T-cell (primary cell): ENCODE measurements around the gene DSTN. TPM values are rescaled to one million over a fixed set of nuclear protein-coding genes. Genes with fewer than 3 reads are reported as not detected.

Source experiments
- ATAC-seq, 4 experiments: fragments of 200-7000 bp in 3 of 4; fragments of 150-1000 bp in 1 of 4; cut with Tn5 transposase; replicated peaks in 1 of 4; 1 replicate in 3 of 4; 2 replicates in 1 of 4; pipeline ENCODE4 v1.10.0; 2021; ENCODE audit warnings: moderate library complexity in 3 of 4, mild to moderate bottlenecking in 2 of 4, moderate number of reproducible peaks in 1 of 4
- CTCF ChIA-PET, 2 donors: fragments of 300-600 bp; sonication (Branson Sonifier 250); formaldehyde crosslinking; loops; one replicate each; lab custom pipeline; 2022; ENCODE audit warnings: antibody characterized with exemption in 2 of 2; lab: Charles Lee
- POLR2A ChIA-PET, 2 donors: fragments of 300-600 bp; sonication (Branson Sonifier 250); formaldehyde crosslinking; loops; one replicate each; lab custom pipeline; 2022; ENCODE audit warnings: antibody characterized with exemption in 2 of 2; lab: Charles Lee
- DNase-seq, 35 experiments: peaks; one replicate each; pipeline versions ENCODE4 v3.0.0 to v3.0.0-alpha.2; 2013 to 2023
- H3K27ac ChIP-seq: one replicate; pipeline ENCODE4 v1.5.1; 2013; ENCODE audit warnings: low read length
- H3K27me3 ChIP-seq, 2 experiments: replicated peaks in 1 of 2; 1 replicate in 1 of 2; 2 replicates in 1 of 2; pipeline versions ENCODE4 v1.6.1 to v1.7.0; 2013; ENCODE audit warnings: low read length in 1 of 2, mixed read lengths in 1 of 2; ENCODE audit not compliant: control insufficient read depth in 2 of 2, insufficient read depth in 2 of 2; ENCODE audit errors: extremely low read depth in 1 of 2
- H3K36me3 ChIP-seq, 2 donors: 1 replicate in 1 of 2; 2 replicates in 1 of 2; pipeline versions ENCODE4 v1.6.1 to v1.7.0; 2013; ENCODE audit warnings: low read length in 1 of 2; ENCODE audit not compliant: control insufficient read depth in 2 of 2, insufficient read depth in 1 of 2; ENCODE audit errors: extremely low read depth in 1 of 2
- H3K4me1 ChIP-seq, 2 experiments: 1 replicate in 1 of 2; 2 replicates in 1 of 2; pipeline versions ENCODE4 v1.6.1 to v1.7.0; 2013; ENCODE audit warnings: low read length in 2 of 2, mixed read lengths in 1 of 2; ENCODE audit not compliant: insufficient read depth in 2 of 2, control insufficient read depth in 1 of 2; ENCODE audit errors: extremely low read depth in 1 of 2
- H3K4me3 ChIP-seq, 2 donors: 1 replicate in 1 of 2; 2 replicates in 1 of 2; pipeline versions ENCODE4 v1.5.1 to v1.7.0; 2013; ENCODE audit warnings: mild to moderate bottlenecking in 2 of 2, low read length in 1 of 2, moderate library complexity in 1 of 2; ENCODE audit not compliant: control insufficient read depth in 1 of 2; ENCODE audit errors: extremely low read depth in 1 of 2
- H3K9me3 ChIP-seq: 2 replicates; pipeline ENCODE4 v1.7.0; 2013
- H3K27ac Mint-ChIP-seq, 2 donors: one replicate each; pipeline ENCODE4 v1.8.0; 2020 to 2021; ENCODE audit warnings: mild to moderate bottlenecking in 2 of 2, mixed read lengths in 2 of 2
- H3K27me3 Mint-ChIP-seq, 2 donors: one replicate each; pipeline ENCODE4 v1.8.0; 2021 to 2022; ENCODE audit warnings: mixed read lengths in 2 of 2
- H3K36me3 Mint-ChIP-seq: one replicate; pipeline ENCODE4 v1.8.0; 2021; ENCODE audit warnings: mixed read lengths
- H3K4me1 Mint-ChIP-seq, 3 donors: one replicate each; pipeline ENCODE4 v1.8.0; 2020 to 2022; ENCODE audit warnings: mixed read lengths in 3 of 3, mild to moderate bottlenecking in 1 of 3
- H3K4me3 Mint-ChIP-seq, 3 donors: one replicate each; pipeline ENCODE4 v1.8.0; 2020 to 2022; ENCODE audit warnings: mild to moderate bottlenecking in 3 of 3, mixed read lengths in 3 of 3, moderate library complexity in 3 of 3
- H3K9me3 Mint-ChIP-seq, 3 donors: one replicate each; pipeline ENCODE4 v1.8.0; 2020 to 2022; ENCODE audit warnings: mixed read lengths in 3 of 3
- WGBS: methylation state at CpG from one replicate; pipeline ENCODE4 v1.1.5; 2013; ENCODE audit warnings: missing lambda C conversion rate; ENCODE audit not compliant: insufficient coverage; 5-methylcytosine and 5-hydroxymethylcytosine counted together
- total RNA-seq, 35 experiments: library from RNA in 6 of 35; stranded (reverse) in 6 of 35; fragments of 120-200 nt in 1 of 35; gene quantifications; one replicate each; pipeline versions ENCODE4 v1.2.1 to v1.2.4 and lab custom pipeline; 2013 to 2026

Gene DSTN
- total RNA-seq, 5 donors from 2014 or later (not counting 1 experiment from before 2014, with no cell fraction given): 36.3 to 41.7 (median 41.3) TPM

DNA sequence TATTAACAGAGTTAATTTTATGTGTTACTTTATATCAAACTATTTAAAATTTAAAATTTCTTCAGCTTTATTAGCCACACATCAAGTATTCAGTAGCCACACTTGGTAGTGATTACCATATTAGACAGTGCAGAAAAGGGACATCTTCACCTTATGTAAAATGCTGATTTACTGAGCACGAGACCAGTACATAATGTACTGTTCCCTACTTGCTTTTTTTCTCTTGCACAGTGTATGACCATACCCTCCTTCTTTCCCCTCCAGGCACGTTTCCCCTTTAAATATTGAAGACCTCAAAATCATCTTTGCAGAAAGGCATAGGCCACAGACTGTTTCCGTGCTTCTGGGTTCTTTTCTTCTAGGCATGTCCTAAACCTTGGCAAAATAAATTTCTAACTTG is 17.9 kb downstream of the DSTN start:
- Histone ChIP-seq H3K4me3 (no peak overlapping the region), H3K4me1 (no peaks in the 10 kb centered on the region), H3K36me3 (peaks cover 0 to 7% of the 10 kb centered on the region in 2 donors), H3K27ac (no peak overlapping the region), H3K27me3 (no peaks in the 10 kb centered on the region), H3K9me3 (no peaks in the 10 kb centered on the region)
- ATAC-seq: no peak
- H3K9me3 Mint-ChIP-seq: no peaks in the 10 kb centered on the region
- CTCF ChIA-PET: no interaction called here
- 100% methylated on average over 2 of the region's 3 CpGs for WGBS
- peaks cover 37 to 49% (median 38%) of the 10 kb centered on the region in 3 donors for H3K4me1 Mint-ChIP-seq
- no peak overlapping the region for H3K4me3 Mint-ChIP-seq
- DNase-seq: no peak
- POLR2A ChIA-PET: no interaction called here
- peaks cover 14% of the 10 kb centered on the region for H3K36me3 Mint-ChIP-seq
- no peak overlapping the region for H3K27ac Mint-ChIP-seq
- no peaks in the 10 kb centered on the region for H3K27me3 Mint-ChIP-seq

DNA sequence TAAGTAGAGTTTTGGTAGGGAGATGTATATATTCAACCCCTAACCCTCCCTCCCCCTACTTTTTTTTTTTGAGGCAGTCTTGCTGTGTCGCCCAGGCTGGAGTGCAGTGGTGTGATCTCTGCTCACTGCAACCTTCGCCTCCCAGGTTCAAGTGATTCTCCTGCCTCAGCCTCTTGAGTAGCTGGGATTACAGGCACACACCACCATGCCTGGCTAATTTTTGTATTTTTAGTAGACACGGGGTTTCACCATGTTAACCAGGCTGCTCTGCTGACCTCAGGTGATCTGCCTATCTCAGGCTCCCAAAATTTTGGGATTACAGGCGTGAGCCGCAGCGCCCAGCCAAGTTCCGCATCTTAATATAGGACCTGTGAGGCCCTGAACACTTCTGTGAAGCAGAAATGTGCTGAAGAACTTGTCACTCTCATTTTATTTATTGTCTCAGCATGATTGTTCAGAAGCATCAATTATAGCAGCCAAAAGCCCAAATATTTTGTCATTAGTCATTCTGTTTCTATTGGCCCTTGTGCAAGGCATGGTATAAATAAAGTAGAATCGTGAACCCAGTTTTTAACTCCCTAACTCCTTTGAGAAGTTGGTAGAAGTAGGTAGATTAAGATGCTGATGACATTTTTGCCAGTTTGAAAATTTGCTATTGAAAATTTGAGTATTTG is 19.4 kb downstream of the DSTN start:
- Mint-ChIP-seq H3K36me3 (peaks cover 17% of the 10 kb centered on the region), H3K9me3 (no peaks in the 10 kb centered on the region), H3K4me3 (no peak overlapping the region), H3K27me3 (no peaks in the 10 kb centered on the region), H3K27ac (no peak overlapping the region), H3K4me1 (peaks cover 45 to 55% (median 45%) of the 10 kb centered on the region in 3 donors)
- no peak for ATAC-seq
- H3K27ac ChIP-seq: no peak overlapping the region
- 100% methylated on average over 7 of the region's 8 CpGs for WGBS
- no peaks in the 10 kb centered on the region for H3K9me3 ChIP-seq
- ChIA-PET POLR2A (no interaction called here), CTCF (interaction anchor here in 1 of 2 donors (1.3 kb wide), 1 partner anchor 19 kb away, joined by 4 read pairs; the partner anchor contains the start of gene DSTN)
- no peaks in the 10 kb centered on the region for H3K27me3 ChIP-seq
- no peak overlapping the region for H3K4me3 ChIP-seq
- no peak for DNase-seq
- H3K4me1 ChIP-seq: no peaks in the 10 kb centered on the region
- H3K36me3 ChIP-seq: peaks cover 0 to 7% of the 10 kb centered on the region in 2 donors

DNA sequence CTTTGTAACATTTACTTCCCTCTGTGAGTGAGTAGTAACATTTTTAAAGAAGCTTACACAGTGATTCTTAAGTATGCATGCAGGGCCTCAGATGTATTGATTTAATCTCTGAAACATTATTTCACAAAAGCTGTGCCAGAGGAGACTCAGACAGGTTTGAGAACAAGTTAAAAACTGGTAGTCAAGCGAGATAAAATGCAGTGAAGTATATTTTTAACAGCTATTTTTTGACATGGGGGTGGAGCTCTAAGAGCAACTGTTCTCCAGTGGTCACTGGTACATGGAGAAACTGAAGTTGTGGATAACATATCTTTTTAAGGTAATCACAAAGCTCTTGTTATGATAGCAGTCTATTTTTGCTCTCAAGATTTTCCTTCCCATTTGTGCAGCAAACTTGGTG is 20.4 kb downstream of the DSTN start:
- POLR2A ChIA-PET: no interaction called here
- Mint-ChIP-seq H3K27ac (no peak overlapping the region), H3K36me3 (peaks cover 20% of the 10 kb centered on the region), H3K27me3 (no peaks in the 10 kb centered on the region), H3K4me1 (peaks cover 44 to 58% (median 46%) of the 10 kb centered on the region in 3 donors), H3K4me3 (no peak overlapping the region), H3K9me3 (no peaks in the 10 kb centered on the region)
- 100% methylated on average over 1 of the region's 1 CpG for WGBS
- no peaks in the 10 kb centered on the region for H3K27me3 ChIP-seq
- H3K4me3 ChIP-seq: no peak overlapping the region
- no peaks in the 10 kb centered on the region for H3K9me3 ChIP-seq
- CTCF ChIA-PET: interaction anchor here in 1 of 2 donors (1.3 kb wide), 1 partner anchor 20 kb away, joined by 4 read pairs; the partner anchor contains the start of gene DSTN
- no peak for ATAC-seq
- no peak for DNase-seq
- H3K27ac ChIP-seq: no peak overlapping the region
- no peaks in the 10 kb centered on the region for H3K4me1 ChIP-seq
- H3K36me3 ChIP-seq: peaks cover 0 to 7% of the 10 kb centered on the region in 2 donors

DNA sequence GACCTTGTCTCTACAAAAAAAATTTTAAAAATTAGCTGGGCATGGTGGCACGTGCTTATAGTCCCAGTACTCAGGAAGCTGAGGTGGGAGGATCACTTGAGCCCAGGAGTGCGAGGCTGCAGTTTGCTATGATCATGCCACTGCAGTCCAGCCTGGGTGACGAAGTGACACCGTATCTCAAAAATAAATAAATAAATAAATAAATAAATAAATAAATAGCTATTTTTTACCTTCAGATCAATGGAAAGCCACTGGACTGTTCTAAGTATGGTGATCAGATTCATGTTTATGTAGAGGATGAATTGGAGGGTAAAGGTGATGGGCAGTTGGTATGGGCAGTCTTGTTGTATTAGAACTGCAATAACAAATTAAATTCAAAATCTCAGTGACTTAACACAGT is 24.0 kb downstream of the DSTN start:
- Mint-ChIP-seq H3K36me3 (peaks cover 36% of the 10 kb centered on the region), H3K27ac (no peak overlapping the region), H3K27me3 (no peaks in the 10 kb centered on the region), H3K4me3 (no peak overlapping the region), H3K9me3 (peaks cover 0 to 5% (median 0%) of the 10 kb centered on the region in 3 donors), H3K4me1 (peaks cover 51 to 63% (median 60%) of the 10 kb centered on the region in 3 donors)
- Histone ChIP-seq H3K27me3 (no peaks in the 10 kb centered on the region), H3K27ac (no peak overlapping the region), H3K4me1 (no peaks in the 10 kb centered on the region), H3K36me3 (peaks cover 0 to 7% of the 10 kb centered on the region in 2 donors), H3K9me3 (no peaks in the 10 kb centered on the region), H3K4me3 (no peak overlapping the region)
- ChIA-PET POLR2A (interaction anchor here (0.5 kb wide), 2 partner anchors 28 to 89 kb away, joined by 4 to 9 read pairs; no protein-coding TSS in a partner anchor), CTCF (interaction anchor here in 1 of 2 donors (0.6 to 1.4 kb wide), 2 partner anchors 30 to 56 kb away, joined by 4 read pairs; no protein-coding TSS in a partner anchor)
- WGBS: no CpG with 5 or more reads among the region's 4 CpGs
- ATAC-seq: no peak
- DNase-seq: no peak

DNA sequence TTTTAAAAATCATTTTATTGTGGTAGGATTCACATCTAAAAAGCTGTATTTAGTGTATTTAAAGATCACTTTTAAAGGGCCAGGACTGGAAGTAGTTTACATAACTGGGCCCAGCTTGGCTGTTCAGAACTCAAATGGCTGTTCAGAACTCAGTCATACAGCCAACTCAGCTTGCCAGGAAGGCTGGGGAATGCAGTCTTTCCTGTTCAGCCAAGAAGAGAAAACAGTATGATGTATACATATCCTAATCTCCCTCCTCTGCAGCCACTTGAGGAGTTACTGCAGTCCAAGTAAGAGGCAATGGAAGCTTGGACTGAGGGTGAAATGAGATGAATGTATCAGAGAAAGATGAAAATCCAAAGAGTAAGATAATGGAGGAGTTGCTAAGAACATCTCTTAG is 24.6 kb downstream of the DSTN start:
- ChIA-PET CTCF (interaction anchor here in 1 of 2 donors (0.6 to 1.4 kb wide), 2 partner anchors 31 to 55 kb away, joined by 4 read pairs; no protein-coding TSS in a partner anchor), POLR2A (no interaction called here)
- H3K4me1 ChIP-seq: no peaks in the 10 kb centered on the region
- Mint-ChIP-seq H3K9me3 (peaks cover 0 to 5% (median 0%) of the 10 kb centered on the region in 3 donors), H3K27ac (no peak overlapping the region), H3K27me3 (no peaks in the 10 kb centered on the region), H3K4me3 (no peak overlapping the region), H3K36me3 (peaks cover 36% of the 10 kb centered on the region), H3K4me1 (peaks cover 51 to 65% (median 54%) of the 10 kb centered on the region in 3 donors)
- H3K9me3 ChIP-seq: no peaks in the 10 kb centered on the region
- H3K4me3 ChIP-seq: no peak overlapping the region
- DNase-seq (no peak), ATAC-seq (no peak)
- H3K27me3 ChIP-seq: no peaks in the 10 kb centered on the region
- H3K36me3 ChIP-seq: peaks cover 0 to 7% of the 10 kb centered on the region in 2 donors
- H3K27ac ChIP-seq: no peak overlapping the region

DNA sequence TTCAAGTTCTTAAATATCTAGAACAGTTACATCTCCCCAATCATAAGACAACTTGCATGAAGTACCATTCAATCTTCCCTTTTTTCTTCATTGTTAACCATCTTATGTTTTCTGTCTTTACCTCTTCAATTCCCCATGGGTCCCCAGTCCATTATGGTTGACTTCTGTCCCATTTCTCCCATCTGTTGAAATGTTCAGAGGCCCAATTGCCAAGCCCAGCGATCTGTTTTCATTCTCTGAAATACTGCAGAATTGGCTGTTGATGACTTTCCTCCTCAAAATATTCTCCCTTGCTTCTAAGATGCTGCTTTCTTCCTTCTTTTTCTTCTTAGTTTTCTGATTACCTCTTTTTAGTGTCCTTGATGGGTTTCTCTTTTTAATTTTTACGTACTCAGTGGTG is 26.0 kb downstream of the DSTN start:
- no peaks in the 10 kb centered on the region for H3K27me3 Mint-ChIP-seq

More for the DNA sequence above, 26.0 kb downstream of the DSTN start:
- H3K27me3 ChIP-seq: no peaks in the 10 kb centered on the region
- H3K9me3 Mint-ChIP-seq: peaks cover 0 to 5% (median 0%) of the 10 kb centered on the region in 3 donors
- no peaks in the 10 kb centered on the region for H3K9me3 ChIP-seq
- ChIA-PET CTCF (interaction anchor here in 1 of 2 donors (0.7 kb wide), 2 partner anchors 95 to 892 kb away, joined by 5 to 7 read pairs; no protein-coding TSS in a partner anchor), POLR2A (no interaction called here)
- 100% methylated on average over 1 of the region's 2 CpGs for WGBS
- H3K4me3 ChIP-seq: no peak overlapping the region
- no peaks in the 10 kb centered on the region for H3K4me1 ChIP-seq
- H3K27ac Mint-ChIP-seq: no peak overlapping the region
- peaks cover 0 to 7% of the 10 kb centered on the region in 2 donors for H3K36me3 ChIP-seq
- peaks cover 45 to 64% (median 47%) of the 10 kb centered on the region in 3 donors for H3K4me1 Mint-ChIP-seq
- ATAC-seq: no peak
- no peak for DNase-seq
- H3K4me3 Mint-ChIP-seq: no peak overlapping the region
- H3K36me3 Mint-ChIP-seq: peaks cover 39% of the 10 kb centered on the region
- H3K27ac ChIP-seq: no peak overlapping the region
